Measurements from ENCODE around the gene C12orf50.
"Not testable (repeated sequence)": the region's sequence is repeated elsewhere in the genome, so short reads cannot be mapped to it uniquely, and the experiment has no call there.

C12orf50 gene

DNA sequence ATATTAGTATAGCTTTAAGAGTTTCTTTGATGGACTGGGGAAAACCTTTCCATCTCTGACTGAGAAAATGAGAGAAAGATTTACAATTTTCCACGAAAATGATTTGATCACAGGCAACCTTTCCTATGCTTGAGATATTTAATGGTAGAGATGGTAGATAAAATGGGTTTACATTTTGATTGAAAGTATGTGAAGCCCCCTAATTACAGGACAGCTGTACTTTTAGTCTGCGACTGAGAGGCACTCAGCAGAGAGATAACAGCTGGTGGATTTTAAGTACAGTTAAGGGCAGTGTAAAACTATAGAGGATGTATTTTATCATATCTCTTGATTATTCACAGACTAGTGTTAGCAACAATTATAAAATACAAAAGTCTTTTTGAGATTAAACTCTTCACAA, 40.7 kb downstream of the C12orf50 start:
- no peak for DNase-seq (ENCODE audit: low spot score)

DNA sequence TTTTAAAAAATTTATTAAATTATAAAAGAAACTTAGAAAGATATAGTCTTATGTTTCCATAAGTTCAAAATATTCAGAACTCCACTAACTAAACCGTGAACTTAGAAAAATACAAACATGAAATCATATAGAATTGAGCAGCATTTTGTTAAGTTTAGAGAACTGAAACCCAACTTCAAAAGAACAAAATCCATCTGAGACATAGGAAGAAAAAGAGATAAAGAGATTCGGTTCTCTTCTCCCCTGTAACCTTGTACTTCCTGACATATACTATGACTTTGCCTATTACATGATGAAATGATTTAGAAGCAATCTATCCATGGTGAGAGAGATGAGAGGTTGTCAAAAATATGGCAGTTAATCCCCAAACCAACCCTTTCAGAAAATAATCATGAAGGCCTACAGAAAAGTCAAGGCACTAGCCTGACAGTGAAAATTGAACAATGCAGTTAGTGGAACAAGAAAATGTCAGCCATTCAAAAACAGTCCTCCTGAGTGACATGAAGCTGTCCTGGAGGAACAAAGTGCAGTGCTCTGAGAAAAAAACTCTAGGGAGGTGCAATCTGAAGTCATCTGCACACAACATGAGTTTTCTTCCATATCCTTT, 44.0 kb downstream of the C12orf50 start:
- no peak for DNase-seq (ENCODE audit: low spot score)

DNA sequence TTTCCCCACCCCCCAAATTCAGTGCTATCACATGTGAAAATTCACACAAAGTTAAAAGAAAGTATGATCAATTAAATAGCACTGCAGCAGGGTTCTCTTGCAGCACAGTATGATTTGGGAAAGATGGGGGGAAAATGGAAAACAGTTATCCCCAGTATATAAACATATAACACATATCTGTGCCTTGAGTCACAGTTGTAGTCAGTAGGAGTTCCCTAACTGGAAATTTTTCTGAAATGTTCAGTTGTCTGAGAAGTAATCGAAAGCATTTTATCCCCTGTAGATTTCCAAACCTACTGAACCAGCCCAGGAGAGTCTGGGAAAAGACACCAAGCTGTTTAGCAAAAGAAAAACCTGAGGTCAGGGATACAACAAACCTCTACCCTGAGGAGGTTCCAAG, 47.0 kb downstream of the C12orf50 start:
- no peak for DNase-seq (ENCODE audit: low spot score)

DNA sequence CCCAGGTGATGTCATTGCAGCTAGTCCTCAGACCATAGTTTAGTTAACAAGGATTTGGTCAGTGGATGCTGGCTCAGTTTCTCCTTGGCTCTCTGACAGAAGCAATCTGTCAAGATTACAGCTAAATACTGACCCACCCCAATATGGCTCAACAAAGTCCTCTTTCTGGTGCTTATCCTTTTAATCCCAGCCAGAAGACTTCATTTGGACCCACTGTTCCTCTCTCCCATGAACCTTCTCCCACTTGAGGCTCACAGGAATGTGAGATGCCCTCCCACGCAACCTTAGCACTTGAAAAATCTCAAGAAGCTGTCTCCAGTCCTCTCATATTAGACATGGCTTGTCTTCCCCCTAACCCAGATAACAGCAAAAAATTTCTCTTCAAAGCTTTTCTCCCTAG, 47.7 kb downstream of the C12orf50 start:
- no peak for DNase-seq (ENCODE audit: low spot score)

DNA sequence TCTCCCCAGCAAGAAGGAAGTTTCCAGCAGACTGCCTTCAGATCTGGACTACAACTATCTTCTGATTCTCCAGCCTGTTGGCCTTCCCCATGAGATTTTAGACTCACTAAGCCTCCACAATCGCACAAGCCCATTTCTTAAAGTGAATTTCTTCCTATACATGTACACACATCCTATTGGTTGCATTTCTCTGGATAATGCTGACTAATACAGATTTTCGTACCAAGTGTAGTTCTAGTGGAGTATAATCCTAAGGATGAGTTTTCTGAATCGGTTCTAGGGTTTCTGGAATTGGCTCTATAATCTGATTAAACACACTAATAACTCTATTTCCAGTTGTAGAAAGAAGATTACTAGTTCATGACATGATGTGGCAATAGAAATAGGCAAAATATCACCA, 53.3 kb downstream of the C12orf50 start:
- DNase-seq (ENCODE audit: low spot score): no peak

DNA sequence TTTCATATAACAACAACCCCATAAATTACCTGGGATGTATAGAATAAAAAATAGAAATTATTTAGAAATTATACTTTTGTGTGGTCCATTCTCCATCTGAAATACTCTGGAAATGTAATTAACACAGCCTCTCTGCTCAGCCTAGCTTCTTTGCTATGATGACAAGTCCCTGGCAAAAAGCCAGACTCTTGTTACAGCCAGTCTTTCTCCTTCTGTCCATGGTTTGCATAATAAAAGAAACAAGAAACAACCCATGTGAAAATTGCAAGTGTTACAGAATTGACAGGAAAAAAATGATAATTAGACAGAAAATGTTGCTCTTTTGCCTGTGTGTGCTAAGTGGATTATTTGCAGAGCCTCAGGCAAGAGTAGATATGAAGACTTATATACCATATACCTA, 61.3 kb downstream of the C12orf50 start:
- no peak for DNase-seq (ENCODE audit: low spot score)

DNA sequence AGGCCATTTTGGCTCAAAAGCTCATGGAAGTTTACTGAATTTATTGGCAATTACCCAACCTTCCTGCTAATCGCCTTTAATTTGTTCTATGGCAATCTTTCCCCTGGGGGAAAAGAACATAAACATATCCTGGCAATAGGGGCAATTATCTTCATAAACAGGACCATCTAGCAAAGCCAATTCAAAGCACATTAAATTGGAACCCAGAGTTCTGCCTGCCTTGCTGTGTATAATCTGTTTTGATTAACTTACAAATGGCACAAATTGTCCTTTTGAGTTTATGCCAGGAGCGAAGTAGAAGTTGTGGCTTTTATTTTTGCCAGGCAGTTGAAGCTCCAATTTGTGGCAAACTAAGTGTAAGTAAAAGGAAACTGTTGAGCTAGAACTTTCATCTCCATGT, 68.6 kb downstream of the C12orf50 start:
- no peak for DNase-seq (ENCODE audit: low spot score)

DNA sequence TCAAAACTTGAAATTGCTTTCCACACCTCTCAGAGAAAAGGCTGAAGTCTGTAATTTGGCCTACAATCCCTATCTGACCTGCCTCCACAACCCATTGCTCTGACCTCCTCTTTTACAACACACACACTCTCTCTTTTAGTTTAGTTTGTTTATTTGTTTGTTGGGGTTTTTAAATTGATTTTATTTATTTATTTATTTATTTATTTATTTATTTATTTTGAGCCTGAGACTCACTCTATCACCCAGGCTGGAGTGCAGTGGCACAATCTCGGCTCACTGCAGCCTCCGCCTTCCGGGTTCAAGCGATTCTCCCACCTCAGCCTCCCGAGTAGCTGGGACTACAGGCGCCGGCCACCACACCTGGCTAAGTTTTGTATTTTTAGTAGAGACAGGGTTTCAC, 75.2 kb downstream of the C12orf50 start:
- not testable (repeated sequence) for DNase-seq (ENCODE audit: low spot score)

DNA sequence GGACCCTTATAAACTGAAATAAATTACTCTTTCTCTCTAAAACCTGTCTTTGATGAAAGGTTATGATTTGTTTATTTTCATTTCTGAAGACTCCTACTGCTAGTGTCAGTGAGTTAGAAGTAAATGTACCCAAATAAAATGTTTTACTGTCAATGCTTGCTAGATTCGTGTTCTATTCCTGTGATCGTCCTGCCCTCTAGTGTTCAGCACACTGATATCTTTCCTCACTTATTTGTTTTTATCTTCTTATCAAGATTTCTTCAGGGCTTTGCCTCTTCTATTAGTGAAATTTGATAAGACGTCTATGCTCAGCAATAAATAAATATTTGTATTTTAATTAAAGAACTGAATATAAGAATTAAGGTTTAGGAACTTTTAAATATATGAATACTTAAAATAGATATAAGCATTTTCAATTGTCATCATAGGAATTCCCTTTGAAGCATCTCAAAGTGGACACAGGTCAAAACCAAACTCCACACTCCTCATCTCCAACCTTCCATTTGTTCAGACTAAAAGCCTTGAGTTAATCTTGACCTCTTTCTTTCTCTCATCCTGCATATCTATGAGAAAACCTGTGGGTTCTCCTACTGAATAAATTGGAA, 75.8 kb downstream of the C12orf50 start:
- DNase-seq (ENCODE audit: low spot score): peak; percentile 18

DNA sequence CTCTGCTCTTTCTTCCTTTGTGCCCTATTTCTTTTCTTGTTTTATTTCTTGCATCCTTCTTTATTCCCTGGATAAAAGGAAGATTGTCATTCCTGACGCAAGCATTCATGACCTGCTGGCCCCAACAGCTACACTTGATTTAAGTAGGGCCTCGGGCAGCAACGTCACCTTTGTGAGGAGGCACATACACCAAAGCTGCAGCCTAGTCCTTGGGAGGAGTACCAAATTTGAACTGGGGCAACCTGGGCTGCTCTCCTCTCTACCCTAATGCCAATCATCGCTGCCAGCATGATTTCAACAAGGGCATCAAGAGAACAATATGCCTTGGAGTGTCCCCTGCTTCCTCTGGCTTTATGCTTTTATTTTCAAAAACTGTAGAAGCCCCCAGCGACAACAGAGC, 76.4 kb downstream of the C12orf50 start:
- no peak for DNase-seq (ENCODE audit: low spot score)

DNA sequence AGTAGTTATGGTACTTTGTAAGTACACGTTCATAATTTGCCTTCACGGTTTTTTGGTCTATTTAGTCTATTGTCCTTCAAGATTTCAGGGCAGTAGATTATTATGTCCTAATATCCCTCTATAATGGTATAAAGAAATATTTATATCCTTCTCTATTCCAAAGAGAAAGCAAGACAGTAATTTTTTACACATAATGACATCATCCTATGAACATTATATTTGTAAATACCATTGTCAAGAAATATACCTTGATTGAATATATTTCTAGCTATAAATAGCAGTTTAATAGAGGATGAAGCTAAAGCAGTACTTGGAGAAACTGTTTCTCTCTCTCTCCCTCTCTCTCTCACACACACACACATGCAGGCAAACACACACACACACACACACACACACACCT, 77.0 kb downstream of the C12orf50 start:
- DNase-seq (ENCODE audit: low spot score): no peak

DNA sequence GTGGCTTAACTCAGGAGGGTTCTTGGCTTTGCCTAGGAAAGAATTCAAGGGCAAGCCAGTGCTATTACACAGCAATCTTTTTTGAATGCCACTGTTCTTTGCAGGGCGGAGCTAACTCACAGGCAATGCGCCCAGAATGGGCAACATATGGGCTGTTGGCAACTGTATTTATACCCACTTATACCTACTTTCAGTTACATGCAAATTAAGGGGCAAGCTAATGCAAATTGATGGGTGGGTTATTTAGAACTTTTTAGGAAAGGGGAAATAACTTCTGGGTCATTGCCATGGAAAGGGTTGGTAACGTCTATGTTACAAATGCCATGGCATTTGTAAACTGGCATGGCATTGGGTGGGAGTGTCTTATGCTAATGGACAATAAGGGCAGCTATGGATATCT, 85.4 kb downstream of the C12orf50 start:
- DNase-seq (ENCODE audit: low spot score): no peak

DNA sequence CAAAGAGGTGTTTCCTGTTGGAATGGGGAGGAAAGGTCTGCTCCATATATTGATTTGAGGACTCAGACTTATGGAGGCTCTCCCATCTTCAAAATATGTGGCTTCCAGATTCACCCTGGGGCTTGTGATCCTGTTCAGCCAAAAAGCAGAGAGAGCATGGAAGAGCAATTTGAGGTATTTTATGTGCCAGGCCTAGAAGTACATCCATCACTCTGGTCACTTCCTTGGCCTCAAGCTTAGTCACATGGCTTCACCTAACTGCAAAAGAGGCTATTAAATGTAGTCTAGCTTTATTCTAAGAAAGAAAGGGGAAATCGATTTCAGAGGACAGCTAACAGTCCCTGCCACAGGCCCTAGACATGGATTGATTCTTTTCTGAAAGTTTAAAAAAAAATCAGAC, 86.2 kb downstream of the C12orf50 start:
- no peak for DNase-seq (ENCODE audit: low spot score)

DNA sequence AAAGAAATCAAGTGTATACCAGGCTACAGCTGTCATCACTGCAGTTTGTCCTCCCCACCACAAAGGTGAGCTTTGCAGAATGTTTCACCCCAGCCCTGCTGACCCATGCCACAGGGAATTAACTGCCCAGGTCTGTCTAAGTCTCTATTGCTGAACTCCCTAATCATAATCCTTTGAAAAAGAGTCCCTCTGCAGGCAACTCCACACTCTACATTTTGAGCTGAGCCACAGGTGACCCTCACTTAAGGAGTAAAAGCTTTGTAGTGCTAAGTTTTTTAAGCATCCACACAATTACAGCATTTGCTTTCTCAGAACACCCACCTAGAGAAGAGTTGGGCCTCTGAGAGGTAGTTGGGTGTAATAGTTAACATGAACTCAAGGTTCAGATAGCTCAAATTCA, 90.0 kb downstream of the C12orf50 start:
- DNase-seq (ENCODE audit: low spot score): no peak

DNA sequence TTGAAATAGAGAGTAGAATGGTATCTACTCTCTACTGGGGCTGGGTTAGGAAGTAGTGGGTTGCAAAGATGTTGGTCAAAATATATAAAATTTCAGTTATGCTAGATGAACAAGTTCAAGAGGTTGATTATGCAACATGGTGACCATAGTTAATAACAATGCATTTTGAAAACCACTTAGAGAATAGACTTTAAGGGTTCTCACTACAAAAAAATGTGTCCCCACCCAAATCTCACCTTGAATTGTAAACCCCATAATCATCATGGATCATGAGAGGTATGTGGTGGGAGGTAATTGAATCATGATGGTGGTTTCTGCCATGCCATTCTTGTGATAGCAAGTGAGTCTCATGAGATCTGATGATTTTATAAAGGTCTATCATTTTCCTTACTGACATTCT, 94.0 kb downstream of the C12orf50 start:
- DNase-seq (ENCODE audit: low spot score): no peak

DNA sequence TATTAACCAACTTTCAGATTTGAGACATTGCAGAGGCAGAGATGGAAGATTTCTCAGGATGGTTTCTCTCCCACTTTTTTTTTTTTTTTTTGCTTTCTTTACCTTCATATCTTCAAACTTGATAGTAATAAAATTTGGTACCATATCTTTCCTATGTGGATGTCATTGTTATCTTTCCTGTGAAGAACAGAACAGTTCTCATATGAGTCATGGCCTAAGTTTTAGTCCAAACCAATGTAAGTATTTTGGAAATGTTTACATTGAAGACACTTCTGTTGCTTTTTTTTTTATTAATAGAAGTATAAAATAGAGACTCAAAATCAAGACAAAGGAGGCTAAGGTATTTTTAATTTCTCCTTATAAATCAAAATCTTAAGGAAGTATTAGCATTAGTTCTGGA, 95.2 kb downstream of the C12orf50 start:
- no peak for DNase-seq (ENCODE audit: low spot score)

DNA sequence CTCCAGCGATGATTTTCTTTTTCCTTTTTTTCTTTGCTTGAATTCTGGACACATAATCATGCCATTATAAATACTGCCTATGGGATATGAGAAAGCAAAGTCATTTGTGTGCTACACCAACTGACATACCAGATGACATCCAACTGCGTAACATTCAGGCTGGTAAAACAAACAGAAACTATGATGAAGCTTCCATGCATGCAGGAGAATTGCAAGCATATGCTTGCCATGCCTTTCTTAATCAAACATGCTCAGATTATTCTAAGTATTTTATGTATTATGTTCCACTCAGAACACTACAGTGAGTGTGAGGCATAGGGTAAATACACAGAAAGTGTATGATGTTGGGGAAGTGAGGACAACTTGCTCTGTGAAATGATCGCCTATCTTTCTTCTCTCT, 97.4 kb downstream of the C12orf50 start:
- DNase-seq (ENCODE audit: low spot score): no peak

DNA sequence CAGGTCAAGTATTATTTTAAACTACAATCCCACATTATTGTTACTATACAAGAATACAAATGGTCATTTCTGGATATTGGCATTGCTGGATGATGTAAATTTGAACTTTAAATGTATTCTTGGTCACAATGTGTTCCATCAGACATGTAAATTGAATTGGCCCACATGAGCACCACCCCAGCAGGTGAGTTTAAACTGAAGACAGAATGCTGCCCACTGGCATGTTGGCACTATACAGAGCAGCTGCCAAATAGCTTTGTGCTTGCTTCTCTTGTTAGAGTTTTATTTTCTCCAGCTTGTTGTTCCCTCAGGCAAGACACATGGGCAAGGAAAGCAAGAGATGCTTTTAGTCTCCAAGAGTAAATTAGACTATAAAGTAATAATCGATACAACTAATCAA, 98.6 kb downstream of the C12orf50 start:
- DNase-seq (ENCODE audit: low spot score): no peak
